ENCODE measurements around the gene ELMO3. TPM values are rescaled to one million over a fixed set of nuclear protein-coding genes. Genes with fewer than 3 reads are reported as not detected.

ELMO3 gene
- total RNA-seq, 2 experiments from 2014 or later = 1.9 to 2.3 TPM

- POLR2A ChIA-PET = interaction anchor here (2.1 to 5.5 kb wide), 3 partner anchors 9 to 20 kb away, joined by 8 to 51 read pairs (median 16); partner anchors contain the start of gene MATCAP1
- DNase-seq (peak in 1 of 14 experiments; percentile 23), ATAC-seq (ENCODE audit: poor library complexity) (no peak)
- Mint-ChIP-seq H3K4me1 (ENCODE audit: low read depth) (peaks cover 30% of the 10 kb centered on the region), H3K27me3 (peaks cover 75% of the 10 kb centered on the region), H3K9me3 (no peaks in the 10 kb centered on the region), H3K4me3 (peak overlapping the region; percentile 72), H3K36me3 (ENCODE audit: low read depth) (peaks cover 10% of the 10 kb centered on the region), H3K27ac (no peak overlapping the region)
- intact Hi-C loops (cut with DNase I, micrococcal nuclease) = loop anchor here in 1 of 2 experiments (2.0 kb wide), 1 partner anchor 19 kb away; the partner anchor contains the start of gene MATCAP1
- Histone ChIP-seq H3K4me1 (ENCODE audit: insufficient read depth, low read length) (peaks cover 64% of the 10 kb centered on the region), H3K9me3 (ENCODE audit: control insufficient read depth in 1 of 2, insufficient read depth in 1 of 2, low read length in 2 of 2) (peaks cover 0 to 27% of the 10 kb centered on the region in 2 experiments), H3K27me3 (ENCODE audit: control insufficient read depth in 1 of 2, insufficient read depth in 2 of 2, low read length in 2 of 2) (peaks cover 62 to 73% of the 10 kb centered on the region in 2 experiments), H3K27ac (ENCODE audit: low read depth in 1 of 2, low read length in 2 of 2) (no peak overlapping the region), H3K4me3 (ENCODE audit: low read length) (peak overlapping the region; percentile 32), H3K36me3 (ENCODE audit: insufficient read depth, low read length) (no peaks in the 10 kb centered on the region)
- no peak for TF ChIP-seq CTCF (IDR thresholded peaks at IDR 0.05)
- CTCF ChIA-PET = interaction anchor here (0.8 to 2.7 kb wide), 3 partner anchors 9 to 293 kb away, joined by 3 to 12 read pairs (median 5); no protein-coding TSS in a partner anchor
Observed at GRCh38 chr16:67163999-67164558, 34.9 kb upstream of the ELMO3 start.

GRCh38 chr16:67164599-67165061, 34.3 kb upstream of the ELMO3 start, which contains the start of gene HSF4:
HSF4 (plus strand) TSS chr16:67164745; CDS start chr16:67164812, 67 bp downstream.
- H3K27ac Mint-ChIP-seq = no peak within 1 kb of the TSS
- intact Hi-C loops (cut with DNase I, micrococcal nuclease) = no loop called here
- H3K27me3 ChIP-seq (ENCODE audit: control insufficient read depth in 1 of 2, insufficient read depth in 2 of 2, low read length in 2 of 2) = peaks cover 68 to 78% of the 10 kb centered on the region in 2 experiments

More at GRCh38 chr16:67164599-67165061, 34.3 kb upstream of the ELMO3 start, which contains the start of gene HSF4:
- Mint-ChIP-seq H3K4me3 (peak within 1 kb of the TSS; percentile 72), H3K4me1 (ENCODE audit: low read depth) (peaks cover 31% of the 10 kb centered on the region), H3K27me3 (peaks cover 80% of the 10 kb centered on the region), H3K9me3 (no peaks in the 10 kb centered on the region), H3K36me3 (ENCODE audit: low read depth) (peaks cover 7% of the 10 kb centered on the region)
- Histone ChIP-seq H3K4me3 (ENCODE audit: low read length) (peak within 1 kb of the TSS; percentile 32), H3K9me3 (ENCODE audit: control insufficient read depth in 1 of 2, insufficient read depth in 1 of 2, low read length in 2 of 2) (peaks cover 0 to 33% of the 10 kb centered on the region in 2 experiments), H3K36me3 (ENCODE audit: insufficient read depth, low read length) (no peaks in the 10 kb centered on the region), H3K4me1 (ENCODE audit: insufficient read depth, low read length) (peaks cover 66% of the 10 kb centered on the region), H3K27ac (ENCODE audit: low read depth in 1 of 2, low read length in 2 of 2) (no peak within 1 kb of the TSS)
- ChIA-PET POLR2A (interaction anchor here (1.3 to 2.2 kb wide), 2 partner anchors 10 to 14 kb away, joined by 4 to 8 read pairs; partner anchors contain the start of gene B3GNT9), CTCF (interaction anchor here (2.7 kb wide), 1 partner anchor 9 kb away, joined by 12 read pairs; no protein-coding TSS in a partner anchor)
- peak in 3 of 14 experiments; percentile 14 to 54 (median 51) for DNase-seq
- no peak for TF ChIP-seq CTCF (IDR thresholded peaks at IDR 0.05)
- no peak for ATAC-seq (ENCODE audit: poor library complexity)
